ENCODE data around the gene MAOB. TPM values are rescaled to one million over a fixed set of nuclear protein-coding genes. Genes with fewer than 3 reads are reported as not detected.

The MAOB gene
- total RNA-seq, 2 experiments from 2014 or later: not detected

DNA sequence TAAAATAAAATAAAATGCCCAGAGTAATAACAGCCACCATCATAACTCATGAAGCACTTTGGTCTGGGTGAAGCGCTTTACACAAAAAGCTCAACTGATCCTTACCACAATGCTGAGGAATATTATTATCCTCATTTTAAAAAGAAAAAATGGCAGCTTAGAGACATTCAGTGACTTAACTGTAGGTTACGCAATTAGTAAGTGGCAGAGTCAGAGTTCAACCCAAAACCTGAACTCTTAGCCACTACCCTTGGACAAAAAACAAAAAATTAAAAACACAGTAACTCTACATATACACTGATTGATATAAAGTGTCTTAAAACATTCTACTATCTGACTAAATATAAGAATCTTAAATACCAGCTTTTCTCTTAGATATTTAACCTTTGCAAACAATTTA is 34.9 kb downstream of the MAOB start:
- Mint-ChIP-seq H3K36me3 (ENCODE audit: low read depth) (no peaks in the 10 kb centered on the region), H3K4me3 (no peak overlapping the region), H3K27ac (no peak overlapping the region), H3K9me3 (no peaks in the 10 kb centered on the region), H3K27me3 (no peaks in the 10 kb centered on the region), H3K4me1 (no peaks in the 10 kb centered on the region)
- no peak for DNase-seq
- CTCF ChIA-PET: no interaction called here
- POLR2A ChIA-PET: no interaction called here

GRCh38 chrX:43846558-43846957 is 35.7 kb downstream of the MAOB start:
- Mint-ChIP-seq H3K4me1 (no peaks in the 10 kb centered on the region), H3K9me3 (no peaks in the 10 kb centered on the region), H3K36me3 (ENCODE audit: low read depth) (no peaks in the 10 kb centered on the region), H3K27ac (no peak overlapping the region), H3K4me3 (no peak overlapping the region), H3K27me3 (no peaks in the 10 kb centered on the region)
- DNase-seq: no peak
- ChIA-PET POLR2A (no interaction called here), CTCF (interaction anchor here (0.6 kb wide), 1 partner anchor 12 kb away, joined by 3 read pairs; no protein-coding TSS in a partner anchor)

DNA sequence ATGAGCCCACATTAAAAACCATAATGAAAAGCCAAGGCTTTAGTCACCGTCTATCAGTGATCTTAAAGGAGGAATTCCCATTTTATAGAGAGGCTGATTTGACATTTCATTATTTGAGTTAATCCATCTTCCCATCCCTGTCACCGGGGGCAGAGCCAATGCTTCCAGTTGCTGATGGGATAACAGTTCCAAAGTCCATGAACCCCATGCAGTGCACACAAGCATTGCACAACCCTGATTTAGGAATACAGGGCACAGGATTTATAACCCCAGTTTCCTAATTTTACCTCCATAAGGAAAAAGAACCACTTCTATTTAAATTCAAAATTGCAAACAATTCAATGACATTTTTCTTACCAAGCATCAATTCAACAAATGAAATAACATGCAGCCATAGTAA is 36.5 kb downstream of the MAOB start:
- no peak overlapping the region for H3K27ac Mint-ChIP-seq
- no peaks in the 10 kb centered on the region for H3K9me3 Mint-ChIP-seq
- no peaks in the 10 kb centered on the region for H3K36me3 Mint-ChIP-seq (ENCODE audit: low read depth)
- ChIA-PET CTCF (interaction anchor here (0.6 kb wide), 1 partner anchor 11 kb away, joined by 3 read pairs; no protein-coding TSS in a partner anchor), POLR2A (no interaction called here)
- no peak overlapping the region for H3K4me3 Mint-ChIP-seq
- no peaks in the 10 kb centered on the region for H3K4me1 Mint-ChIP-seq
- no peaks in the 10 kb centered on the region for H3K27me3 Mint-ChIP-seq
- no peak for DNase-seq

- Mint-ChIP-seq H3K9me3 (no peaks in the 10 kb centered on the region), H3K4me3 (no peak overlapping the region), H3K27ac (no peak overlapping the region), H3K36me3 (ENCODE audit: low read depth) (no peaks in the 10 kb centered on the region), H3K4me1 (no peaks in the 10 kb centered on the region), H3K27me3 (no peaks in the 10 kb centered on the region)
- DNase-seq: no peak
- ChIA-PET CTCF (interaction anchor here (0.6 kb wide), 1 partner anchor 100 kb away, joined by 3 read pairs; no protein-coding TSS in a partner anchor), POLR2A (no interaction called here)
Observed at GRCh38 chrX:43840265-43840664, 42.0 kb downstream of the MAOB start.

- H3K4me1 Mint-ChIP-seq: no peaks in the 10 kb centered on the region
- POLR2A ChIA-PET: no interaction called here
- DNase-seq: no peak
- no peaks in the 10 kb centered on the region for H3K9me3 Mint-ChIP-seq
- H3K36me3 Mint-ChIP-seq (ENCODE audit: low read depth): no peaks in the 10 kb centered on the region
- H3K27me3 Mint-ChIP-seq: no peaks in the 10 kb centered on the region
- no peak overlapping the region for H3K4me3 Mint-ChIP-seq
- H3K27ac Mint-ChIP-seq: no peak overlapping the region
- CTCF ChIA-PET: no interaction called here
Observed at GRCh38 chrX:43836435-43837184, 45.6 kb downstream of the MAOB start.

- Mint-ChIP-seq H3K4me3 (no peak overlapping the region), H3K4me1 (no peaks in the 10 kb centered on the region), H3K27me3 (no peaks in the 10 kb centered on the region), H3K27ac (no peak overlapping the region), H3K36me3 (ENCODE audit: low read depth) (no peaks in the 10 kb centered on the region), H3K9me3 (no peaks in the 10 kb centered on the region)
- DNase-seq: no peak
- POLR2A ChIA-PET: no interaction called here
- CTCF ChIA-PET: interaction anchor here (0.8 kb wide), 1 partner anchor 33 kb away, joined by 3 read pairs; no protein-coding TSS in a partner anchor
Observed at GRCh38 chrX:43835559-43835958, 46.7 kb downstream of the MAOB start.

- Mint-ChIP-seq H3K4me1 (no peaks in the 10 kb centered on the region), H3K9me3 (no peaks in the 10 kb centered on the region), H3K36me3 (ENCODE audit: low read depth) (no peaks in the 10 kb centered on the region), H3K27me3 (no peaks in the 10 kb centered on the region), H3K4me3 (no peak overlapping the region), H3K27ac (no peak overlapping the region)
- ChIA-PET POLR2A (no interaction called here), CTCF (no interaction called here)
- no peak for DNase-seq
Observed at GRCh38 chrX:43827791-43828190, 54.5 kb downstream of the MAOB start.

GRCh38 chrX:43822014-43822413 is 60.2 kb downstream of the MAOB start:
- no peaks in the 10 kb centered on the region for H3K36me3 Mint-ChIP-seq (ENCODE audit: low read depth)
- no peaks in the 10 kb centered on the region for H3K4me1 Mint-ChIP-seq
- no peak overlapping the region for H3K4me3 Mint-ChIP-seq
- H3K9me3 Mint-ChIP-seq: no peaks in the 10 kb centered on the region
- POLR2A ChIA-PET: no interaction called here
- peaks cover 5% of the 10 kb centered on the region for H3K27me3 Mint-ChIP-seq
- no peak for DNase-seq
- CTCF ChIA-PET: no interaction called here
- no peak overlapping the region for H3K27ac Mint-ChIP-seq

DNA sequence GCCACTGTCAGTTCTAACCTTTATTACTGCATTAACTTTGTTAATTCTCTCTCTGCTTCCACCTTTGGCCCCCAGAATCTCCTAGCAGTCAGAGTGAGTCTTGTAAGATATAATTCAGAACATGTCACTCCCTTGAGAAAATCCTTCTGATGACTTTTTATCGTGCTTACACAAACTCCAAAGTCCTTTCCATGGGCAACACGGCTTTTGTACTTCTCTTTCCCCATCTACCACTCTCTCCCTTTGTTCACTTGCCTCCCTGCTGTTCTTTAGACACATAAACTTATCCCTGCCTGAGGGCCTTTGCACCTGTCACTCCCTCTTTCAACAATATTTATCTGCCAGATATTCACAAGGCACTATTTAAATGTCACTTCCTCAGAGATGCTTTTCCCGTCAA is 64.8 kb downstream of the MAOB start:
- H3K27ac Mint-ChIP-seq: no peak overlapping the region
- peaks cover 14% of the 10 kb centered on the region for H3K4me1 Mint-ChIP-seq
- CTCF ChIA-PET: no interaction called here
- H3K36me3 Mint-ChIP-seq (ENCODE audit: low read depth): no peaks in the 10 kb centered on the region
- no peak for DNase-seq
- no peak overlapping the region for H3K4me3 Mint-ChIP-seq
- H3K9me3 Mint-ChIP-seq: no peaks in the 10 kb centered on the region
- POLR2A ChIA-PET: no interaction called here
- H3K27me3 Mint-ChIP-seq: peaks cover 5% of the 10 kb centered on the region

DNA sequence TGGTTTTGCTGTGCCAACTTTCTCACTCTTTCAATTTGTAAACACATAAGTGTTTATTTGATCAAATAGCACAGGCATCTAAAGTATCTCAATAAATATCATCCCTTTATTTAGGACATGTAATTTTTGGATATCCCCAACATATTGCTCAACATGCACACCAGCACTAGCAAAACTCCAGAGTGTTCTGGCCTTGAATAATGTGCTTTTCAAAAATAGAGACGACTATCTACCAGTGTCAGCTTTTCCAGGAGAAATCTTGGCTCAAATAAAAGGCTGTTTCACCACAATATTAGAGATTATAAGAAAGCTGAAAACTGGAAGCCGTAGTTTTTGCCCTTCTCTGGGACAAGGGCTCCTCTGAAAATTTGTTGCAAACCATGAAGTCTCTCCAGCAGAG is 67.0 kb downstream of the MAOB start:
- Mint-ChIP-seq H3K4me1 (peaks cover 14% of the 10 kb centered on the region), H3K27ac (no peak overlapping the region), H3K36me3 (ENCODE audit: low read depth) (no peaks in the 10 kb centered on the region), H3K9me3 (no peaks in the 10 kb centered on the region), H3K4me3 (no peak overlapping the region), H3K27me3 (peaks cover 5% of the 10 kb centered on the region)
- ChIA-PET CTCF (interaction anchor here (0.6 kb wide), 1 partner anchor 153 kb away, joined by 3 read pairs; no protein-coding TSS in a partner anchor), POLR2A (no interaction called here)
- DNase-seq: no peak

DNA sequence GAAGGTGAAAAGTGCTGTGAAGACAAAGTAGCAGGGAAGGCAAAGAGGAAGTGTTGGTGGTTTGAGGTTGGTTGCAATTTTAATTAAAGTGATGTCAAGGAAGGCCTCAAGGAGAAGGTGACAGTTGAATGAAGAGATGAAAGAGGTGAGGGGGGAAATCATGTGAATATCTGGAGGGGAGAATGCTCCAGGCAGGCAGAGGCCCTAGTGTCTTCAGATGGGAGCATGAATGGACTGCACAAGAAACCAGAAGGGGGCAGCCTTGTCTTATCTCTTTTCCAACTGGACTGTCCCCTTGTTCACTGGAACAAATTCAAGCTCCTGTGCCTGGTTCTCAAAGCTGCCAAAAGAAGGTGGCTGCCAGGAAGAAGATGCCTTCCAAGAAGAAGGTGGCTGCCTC is 68.4 kb downstream of the MAOB start:
- POLR2A ChIA-PET: no interaction called here
- Mint-ChIP-seq H3K4me1 (peaks cover 14% of the 10 kb centered on the region), H3K27ac (no peak overlapping the region), H3K9me3 (no peaks in the 10 kb centered on the region), H3K27me3 (peaks cover 5% of the 10 kb centered on the region), H3K36me3 (ENCODE audit: low read depth) (no peaks in the 10 kb centered on the region), H3K4me3 (no peak overlapping the region)
- peak; percentile 8 for DNase-seq
- CTCF ChIA-PET: interaction anchor here (1.5 kb wide), 1 partner anchor 15 kb away, joined by 3 read pairs; no protein-coding TSS in a partner anchor

DNA sequence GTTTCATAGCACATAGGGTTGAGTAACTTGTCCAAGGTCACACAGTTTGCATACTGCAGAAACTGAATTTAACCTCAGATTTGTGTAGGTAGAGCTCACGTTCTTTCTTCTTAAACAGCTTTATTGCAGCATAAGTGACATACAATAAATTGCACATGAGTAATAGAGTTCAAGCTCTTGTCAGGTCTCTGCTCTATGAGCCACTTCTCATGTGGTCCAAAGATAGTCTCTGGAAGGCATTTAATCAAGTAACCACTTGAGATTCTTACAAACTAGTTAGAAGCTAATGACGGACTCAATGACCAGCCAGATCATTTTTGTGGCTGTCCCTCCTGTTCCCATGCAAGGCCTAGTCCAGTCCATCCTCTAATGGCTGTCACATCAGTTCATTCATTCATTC is 68.9 kb downstream of the MAOB start:
- Mint-ChIP-seq H3K27ac (no peak overlapping the region), H3K9me3 (no peaks in the 10 kb centered on the region), H3K4me1 (peaks cover 14% of the 10 kb centered on the region), H3K36me3 (ENCODE audit: low read depth) (no peaks in the 10 kb centered on the region), H3K4me3 (no peak overlapping the region), H3K27me3 (peaks cover 5% of the 10 kb centered on the region)
- ChIA-PET CTCF (interaction anchor here (1.5 kb wide), 1 partner anchor 14 kb away, joined by 3 read pairs; no protein-coding TSS in a partner anchor), POLR2A (no interaction called here)
- no peak for DNase-seq

GRCh38 chrX:43809463-43809862 is 72.8 kb downstream of the MAOB start:
- Mint-ChIP-seq H3K36me3 (ENCODE audit: low read depth) (no peaks in the 10 kb centered on the region), H3K27me3 (peaks cover 3% of the 10 kb centered on the region), H3K4me1 (peaks cover 13% of the 10 kb centered on the region), H3K4me3 (no peak overlapping the region), H3K27ac (no peak overlapping the region), H3K9me3 (no peaks in the 10 kb centered on the region)
- POLR2A ChIA-PET: no interaction called here
- DNase-seq: no peak
- CTCF ChIA-PET: no interaction called here

DNA sequence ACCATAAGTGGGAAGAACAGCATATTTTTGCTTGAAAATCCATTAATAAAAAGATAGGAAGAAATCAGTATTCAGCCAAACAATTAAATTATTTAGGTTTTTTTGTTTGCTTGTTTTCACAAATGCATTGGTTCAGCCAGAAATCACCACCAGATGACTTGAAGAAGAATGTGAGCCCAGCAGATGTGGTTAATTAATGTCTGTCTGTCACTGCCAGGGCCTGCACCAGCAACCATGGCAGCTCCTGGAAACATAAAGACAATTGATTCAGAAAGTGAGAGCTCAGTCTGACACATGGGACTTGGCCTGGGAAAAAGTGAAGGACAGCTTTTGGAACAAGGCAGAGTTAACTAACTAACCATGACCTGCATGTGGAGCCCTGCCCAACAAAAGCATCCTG is 74.0 kb downstream of the MAOB start:
- ChIA-PET CTCF (no interaction called here), POLR2A (no interaction called here)
- Mint-ChIP-seq H3K4me3 (no peak overlapping the region), H3K36me3 (ENCODE audit: low read depth) (no peaks in the 10 kb centered on the region), H3K4me1 (peaks cover under 1% of the 10 kb centered on the region), H3K9me3 (no peaks in the 10 kb centered on the region), H3K27me3 (peaks cover 3% of the 10 kb centered on the region), H3K27ac (no peak overlapping the region)
- DNase-seq: no peak
